ENCODE data around the gene DCTPP1. TPM values are rescaled to one million over a fixed set of nuclear protein-coding genes. Genes with fewer than 3 reads are reported as not detected.
A peak's percentile ranks its signal among the peaks of the same experiment; 100 is the strongest.

The DCTPP1 gene
- total and polyA plus RNA-seq, 9 of the 15 experiments (the other 6 are each of a cell fraction or from before 2014, with no cell fraction given): 45.0 to 132 (median 80.6) TPM

DNA sequence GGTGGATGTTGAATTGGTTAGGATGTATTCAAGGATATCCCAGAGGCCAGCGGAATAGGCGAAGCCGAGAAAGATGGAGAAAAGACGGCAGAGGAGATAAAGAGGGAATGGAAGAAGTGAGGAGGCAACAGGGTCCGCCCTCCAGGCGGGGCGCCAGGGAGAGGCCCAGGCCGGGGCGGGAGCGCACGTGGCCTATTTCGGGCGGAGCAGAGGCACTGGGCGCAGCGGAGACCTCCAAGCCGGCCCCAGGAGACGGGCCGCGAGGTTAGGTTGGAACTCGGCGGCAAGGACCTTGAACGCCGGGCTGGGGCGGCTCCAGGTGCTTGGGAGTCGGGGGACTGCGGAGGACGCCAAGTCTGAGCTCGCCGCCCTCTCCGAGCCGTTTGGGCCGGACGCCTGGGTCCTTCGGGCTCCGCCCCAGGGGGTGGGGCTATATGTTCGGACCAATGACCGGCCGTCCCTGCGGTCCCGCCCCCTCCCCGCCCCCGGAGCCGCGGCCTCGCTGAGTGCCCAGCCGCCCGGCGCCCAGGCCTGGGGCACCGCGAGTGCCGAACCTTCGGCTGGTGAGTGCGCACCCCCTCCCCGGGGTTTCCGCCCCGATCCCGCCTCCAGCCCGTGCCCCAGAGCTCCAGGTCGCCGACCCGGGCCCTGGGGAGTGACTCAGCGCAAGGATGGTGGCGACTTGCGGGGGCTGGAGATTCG, 22.6 kb downstream of the DCTPP1 start, which contains the start of gene ZNF771 (continued):
- TF ChIP-seq GATA2 (CRISPR knock-in tag; IDR thresholded peaks at IDR 0.05) (peak; percentile 87), L3MBTL2 (IDR thresholded peaks at IDR 0.05) (peak; percentile 97), TSC22D4 (tag; IDR thresholded peaks at IDR 0.05) (no peak), FIP1L1 (IDR thresholded peaks at IDR 0.05; ENCODE audit: low read depth, low read length, poor library complexity, severe bottlenecking) (no peak), ZNF263 (CRISPR knock-in tag; IDR thresholded peaks at IDR 0.05; ENCODE audit: borderline replicate concordance) (no peak), ELF2 (CRISPR knock-in tag; IDR thresholded peaks at IDR 0.05) (no peak), ZZZ3 (IDR thresholded peaks at IDR 0.05) (no peak), PHF8 (IDR thresholded peaks at IDR 0.05; ENCODE audit: borderline replicate concordance, low read length) (peak; percentile 85; the same call in 1 of the 2 replicates)
- TF ChIP-seq, protein P1, sequence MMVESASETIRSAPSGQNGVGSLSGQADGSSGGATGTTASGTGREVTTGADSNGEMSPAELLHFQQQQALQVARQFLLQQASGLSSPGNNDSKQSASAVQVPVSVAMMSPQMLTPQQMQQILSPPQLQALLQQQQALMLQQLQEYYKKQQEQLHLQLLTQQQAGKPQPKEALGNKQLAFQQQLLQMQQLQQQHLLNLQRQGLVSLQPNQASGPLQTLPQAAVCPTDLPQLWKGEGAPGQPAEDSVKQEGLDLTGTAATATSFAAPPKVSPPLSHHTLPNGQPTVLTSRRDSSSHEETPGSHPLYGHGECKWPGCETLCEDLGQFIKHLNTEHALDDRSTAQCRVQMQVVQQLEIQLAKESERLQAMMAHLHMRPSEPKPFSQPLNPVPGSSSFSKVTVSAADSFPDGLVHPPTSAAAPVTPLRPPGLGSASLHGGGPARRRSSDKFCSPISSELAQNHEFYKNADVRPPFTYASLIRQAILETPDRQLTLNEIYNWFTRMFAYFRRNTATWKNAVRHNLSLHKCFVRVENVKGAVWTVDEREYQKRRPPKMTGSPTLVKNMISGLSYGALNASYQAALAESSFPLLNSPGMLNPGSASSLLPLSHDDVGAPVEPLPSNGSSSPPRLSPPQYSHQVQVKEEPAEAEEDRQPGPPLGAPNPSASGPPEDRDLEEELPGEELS (CRISPR knock-in tag; IDR thresholded peaks at IDR 0.05; ENCODE audit: borderline replicate concordance): no peak
- TF ChIP-seq, protein P2, sequence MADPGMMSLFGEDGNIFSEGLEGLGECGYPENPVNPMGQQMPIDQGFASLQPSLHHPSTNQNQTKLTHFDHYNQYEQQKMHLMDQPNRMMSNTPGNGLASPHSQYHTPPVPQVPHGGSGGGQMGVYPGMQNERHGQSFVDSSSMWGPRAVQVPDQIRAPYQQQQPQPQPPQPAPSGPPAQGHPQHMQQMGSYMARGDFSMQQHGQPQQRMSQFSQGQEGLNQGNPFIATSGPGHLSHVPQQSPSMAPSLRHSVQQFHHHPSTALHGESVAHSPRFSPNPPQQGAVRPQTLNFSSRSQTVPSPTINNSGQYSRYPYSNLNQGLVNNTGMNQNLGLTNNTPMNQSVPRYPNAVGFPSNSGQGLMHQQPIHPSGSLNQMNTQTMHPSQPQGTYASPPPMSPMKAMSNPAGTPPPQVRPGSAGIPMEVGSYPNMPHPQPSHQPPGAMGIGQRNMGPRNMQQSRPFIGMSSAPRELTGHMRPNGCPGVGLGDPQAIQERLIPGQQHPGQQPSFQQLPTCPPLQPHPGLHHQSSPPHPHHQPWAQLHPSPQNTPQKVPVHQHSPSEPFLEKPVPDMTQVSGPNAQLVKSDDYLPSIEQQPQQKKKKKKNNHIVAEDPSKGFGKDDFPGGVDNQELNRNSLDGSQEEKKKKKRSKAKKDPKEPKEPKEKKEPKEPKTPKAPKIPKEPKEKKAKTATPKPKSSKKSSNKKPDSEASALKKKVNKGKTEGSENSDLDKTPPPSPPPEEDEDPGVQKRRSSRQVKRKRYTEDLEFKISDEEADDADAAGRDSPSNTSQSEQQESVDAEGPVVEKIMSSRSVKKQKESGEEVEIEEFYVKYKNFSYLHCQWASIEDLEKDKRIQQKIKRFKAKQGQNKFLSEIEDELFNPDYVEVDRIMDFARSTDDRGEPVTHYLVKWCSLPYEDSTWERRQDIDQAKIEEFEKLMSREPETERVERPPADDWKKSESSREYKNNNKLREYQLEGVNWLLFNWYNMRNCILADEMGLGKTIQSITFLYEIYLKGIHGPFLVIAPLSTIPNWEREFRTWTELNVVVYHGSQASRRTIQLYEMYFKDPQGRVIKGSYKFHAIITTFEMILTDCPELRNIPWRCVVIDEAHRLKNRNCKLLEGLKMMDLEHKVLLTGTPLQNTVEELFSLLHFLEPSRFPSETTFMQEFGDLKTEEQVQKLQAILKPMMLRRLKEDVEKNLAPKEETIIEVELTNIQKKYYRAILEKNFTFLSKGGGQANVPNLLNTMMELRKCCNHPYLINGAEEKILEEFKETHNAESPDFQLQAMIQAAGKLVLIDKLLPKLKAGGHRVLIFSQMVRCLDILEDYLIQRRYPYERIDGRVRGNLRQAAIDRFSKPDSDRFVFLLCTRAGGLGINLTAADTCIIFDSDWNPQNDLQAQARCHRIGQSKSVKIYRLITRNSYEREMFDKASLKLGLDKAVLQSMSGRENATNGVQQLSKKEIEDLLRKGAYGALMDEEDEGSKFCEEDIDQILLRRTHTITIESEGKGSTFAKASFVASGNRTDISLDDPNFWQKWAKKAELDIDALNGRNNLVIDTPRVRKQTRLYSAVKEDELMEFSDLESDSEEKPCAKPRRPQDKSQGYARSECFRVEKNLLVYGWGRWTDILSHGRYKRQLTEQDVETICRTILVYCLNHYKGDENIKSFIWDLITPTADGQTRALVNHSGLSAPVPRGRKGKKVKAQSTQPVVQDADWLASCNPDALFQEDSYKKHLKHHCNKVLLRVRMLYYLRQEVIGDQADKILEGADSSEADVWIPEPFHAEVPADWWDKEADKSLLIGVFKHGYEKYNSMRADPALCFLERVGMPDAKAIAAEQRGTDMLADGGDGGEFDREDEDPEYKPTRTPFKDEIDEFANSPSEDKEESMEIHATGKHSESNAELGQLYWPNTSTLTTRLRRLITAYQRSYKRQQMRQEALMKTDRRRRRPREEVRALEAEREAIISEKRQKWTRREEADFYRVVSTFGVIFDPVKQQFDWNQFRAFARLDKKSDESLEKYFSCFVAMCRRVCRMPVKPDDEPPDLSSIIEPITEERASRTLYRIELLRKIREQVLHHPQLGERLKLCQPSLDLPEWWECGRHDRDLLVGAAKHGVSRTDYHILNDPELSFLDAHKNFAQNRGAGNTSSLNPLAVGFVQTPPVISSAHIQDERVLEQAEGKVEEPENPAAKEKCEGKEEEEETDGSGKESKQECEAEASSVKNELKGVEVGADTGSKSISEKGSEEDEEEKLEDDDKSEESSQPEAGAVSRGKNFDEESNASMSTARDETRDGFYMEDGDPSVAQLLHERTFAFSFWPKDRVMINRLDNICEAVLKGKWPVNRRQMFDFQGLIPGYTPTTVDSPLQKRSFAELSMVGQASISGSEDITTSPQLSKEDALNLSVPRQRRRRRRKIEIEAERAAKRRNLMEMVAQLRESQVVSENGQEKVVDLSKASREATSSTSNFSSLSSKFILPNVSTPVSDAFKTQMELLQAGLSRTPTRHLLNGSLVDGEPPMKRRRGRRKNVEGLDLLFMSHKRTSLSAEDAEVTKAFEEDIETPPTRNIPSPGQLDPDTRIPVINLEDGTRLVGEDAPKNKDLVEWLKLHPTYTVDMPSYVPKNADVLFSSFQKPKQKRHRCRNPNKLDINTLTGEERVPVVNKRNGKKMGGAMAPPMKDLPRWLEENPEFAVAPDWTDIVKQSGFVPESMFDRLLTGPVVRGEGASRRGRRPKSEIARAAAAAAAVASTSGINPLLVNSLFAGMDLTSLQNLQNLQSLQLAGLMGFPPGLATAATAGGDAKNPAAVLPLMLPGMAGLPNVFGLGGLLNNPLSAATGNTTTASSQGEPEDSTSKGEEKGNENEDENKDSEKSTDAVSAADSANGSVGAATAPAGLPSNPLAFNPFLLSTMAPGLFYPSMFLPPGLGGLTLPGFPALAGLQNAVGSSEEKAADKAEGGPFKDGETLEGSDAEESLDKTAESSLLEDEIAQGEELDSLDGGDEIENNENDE (IDR thresholded peaks at IDR 0.05; ENCODE audit: low read depth, low read length): no peak
- TF ChIP-seq, protein P3, sequence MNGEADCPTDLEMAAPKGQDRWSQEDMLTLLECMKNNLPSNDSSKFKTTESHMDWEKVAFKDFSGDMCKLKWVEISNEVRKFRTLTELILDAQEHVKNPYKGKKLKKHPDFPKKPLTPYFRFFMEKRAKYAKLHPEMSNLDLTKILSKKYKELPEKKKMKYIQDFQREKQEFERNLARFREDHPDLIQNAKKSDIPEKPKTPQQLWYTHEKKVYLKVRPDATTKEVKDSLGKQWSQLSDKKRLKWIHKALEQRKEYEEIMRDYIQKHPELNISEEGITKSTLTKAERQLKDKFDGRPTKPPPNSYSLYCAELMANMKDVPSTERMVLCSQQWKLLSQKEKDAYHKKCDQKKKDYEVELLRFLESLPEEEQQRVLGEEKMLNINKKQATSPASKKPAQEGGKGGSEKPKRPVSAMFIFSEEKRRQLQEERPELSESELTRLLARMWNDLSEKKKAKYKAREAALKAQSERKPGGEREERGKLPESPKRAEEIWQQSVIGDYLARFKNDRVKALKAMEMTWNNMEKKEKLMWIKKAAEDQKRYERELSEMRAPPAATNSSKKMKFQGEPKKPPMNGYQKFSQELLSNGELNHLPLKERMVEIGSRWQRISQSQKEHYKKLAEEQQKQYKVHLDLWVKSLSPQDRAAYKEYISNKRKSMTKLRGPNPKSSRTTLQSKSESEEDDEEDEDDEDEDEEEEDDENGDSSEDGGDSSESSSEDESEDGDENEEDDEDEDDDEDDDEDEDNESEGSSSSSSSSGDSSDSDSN (IDR thresholded peaks at IDR 0.05; ENCODE audit: borderline replicate concordance in 1 of 2, low read depth in 2 of 2, low read length in 2 of 2): no peak

All from K562 (cell line).